ENCODE measurements around the gene RANBP17.

GRCh38 chr5:170819824-170820223 is 42.0 kb upstream of the RANBP17 start:
- TF ChIP-seq, protein P1, sequence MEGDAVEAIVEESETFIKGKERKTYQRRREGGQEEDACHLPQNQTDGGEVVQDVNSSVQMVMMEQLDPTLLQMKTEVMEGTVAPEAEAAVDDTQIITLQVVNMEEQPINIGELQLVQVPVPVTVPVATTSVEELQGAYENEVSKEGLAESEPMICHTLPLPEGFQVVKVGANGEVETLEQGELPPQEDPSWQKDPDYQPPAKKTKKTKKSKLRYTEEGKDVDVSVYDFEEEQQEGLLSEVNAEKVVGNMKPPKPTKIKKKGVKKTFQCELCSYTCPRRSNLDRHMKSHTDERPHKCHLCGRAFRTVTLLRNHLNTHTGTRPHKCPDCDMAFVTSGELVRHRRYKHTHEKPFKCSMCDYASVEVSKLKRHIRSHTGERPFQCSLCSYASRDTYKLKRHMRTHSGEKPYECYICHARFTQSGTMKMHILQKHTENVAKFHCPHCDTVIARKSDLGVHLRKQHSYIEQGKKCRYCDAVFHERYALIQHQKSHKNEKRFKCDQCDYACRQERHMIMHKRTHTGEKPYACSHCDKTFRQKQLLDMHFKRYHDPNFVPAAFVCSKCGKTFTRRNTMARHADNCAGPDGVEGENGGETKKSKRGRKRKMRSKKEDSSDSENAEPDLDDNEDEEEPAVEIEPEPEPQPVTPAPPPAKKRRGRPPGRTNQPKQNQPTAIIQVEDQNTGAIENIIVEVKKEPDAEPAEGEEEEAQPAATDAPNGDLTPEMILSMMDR (IDR thresholded peaks at IDR 0.05) = no peak
- TF ChIP-seq EZH2 (IDR thresholded peaks at IDR 0.05; ENCODE audit: borderline replicate concordance, insufficient read depth, low read depth, low read length, poor library complexity, severe bottlenecking) = no peak
